ENCODE data around the gene ABLIM1. TPM values are rescaled to one million over a fixed set of nuclear protein-coding genes. Genes with fewer than 3 reads are reported as not detected.

The ABLIM1 gene
- total RNA-seq, 1 experiment from 2014 or later = 62.1 TPM

DNA sequence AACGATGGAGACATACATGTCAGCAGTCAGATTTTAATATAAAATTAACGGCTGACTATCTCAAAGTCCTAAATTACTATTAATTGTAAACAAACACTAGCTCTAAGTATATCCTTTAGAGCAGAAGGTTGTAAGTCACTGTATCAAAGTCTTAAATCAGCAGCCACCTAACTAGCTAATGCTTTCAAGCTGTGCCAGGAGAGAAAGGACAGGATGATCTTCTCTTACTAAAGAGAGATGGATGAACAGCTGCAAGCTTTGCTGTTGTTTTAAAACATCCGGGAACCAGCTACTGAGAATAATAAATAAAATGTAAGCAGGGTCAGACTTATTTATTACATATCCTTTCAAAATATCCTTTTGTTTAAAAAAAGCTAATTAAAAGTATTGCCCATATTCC lies 24.0 kb upstream of the ABLIM1 start:
- Mint-ChIP-seq H3K9me3 (no peaks in the 10 kb centered on the region), H3K4me3 (no peak overlapping the region), H3K4me1 (0 out of 2 replicates have a peak, but pooled peaks cover 4% of the 10 kb centered on the region), H3K36me3 (no peaks in the 10 kb centered on the region), H3K27ac (no peak overlapping the region), H3K27me3 (ENCODE audit: low read depth) (no peaks in the 10 kb centered on the region)
- POLR2A ChIA-PET = no interaction called here
- no peak for ATAC-seq
- TF ChIP-seq PRRX2 (CRISPR knock-in tag; IDR thresholded peaks at IDR 0.05) = no peak
- CTCF ChIA-PET = interaction anchor here (0.5 to 1.5 kb wide), 2 partner anchors 12 to 211 kb away, joined by 3 to 7 read pairs; no protein-coding TSS in a partner anchor
- DNase-seq (ENCODE audit: low spot score) = no peak

DNA sequence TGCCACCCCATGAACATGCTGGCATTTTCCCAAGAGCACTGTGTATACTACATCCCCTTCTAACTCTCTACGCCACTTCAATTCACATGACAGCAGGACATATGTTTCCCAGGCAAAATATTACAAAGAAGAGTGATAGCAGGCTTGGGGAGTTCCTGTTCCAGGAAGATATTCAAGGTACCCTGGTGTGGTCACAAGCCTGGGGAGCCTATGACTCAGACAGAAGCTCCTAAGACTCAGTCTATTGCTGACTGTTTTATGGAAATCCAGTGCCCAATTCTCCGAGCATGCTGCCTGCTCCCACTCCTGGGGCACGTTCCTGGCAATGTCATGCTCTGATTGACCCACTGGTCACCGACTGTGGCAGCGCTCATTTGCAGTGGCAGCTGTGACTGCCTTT lies 23.5 kb upstream of the ABLIM1 start:
- Mint-ChIP-seq H3K27ac (no peak overlapping the region), H3K4me1 (no peaks in the 10 kb centered on the region), H3K27me3 (ENCODE audit: low read depth) (no peaks in the 10 kb centered on the region; the same call in 1 of the 2 replicates), H3K4me3 (no peak overlapping the region), H3K9me3 (no peaks in the 10 kb centered on the region), H3K36me3 (no peaks in the 10 kb centered on the region)
- no peak for DNase-seq (ENCODE audit: low spot score)
- TF ChIP-seq GRHL2 (CRISPR knock-in tag; IDR thresholded peaks at IDR 0.05; ENCODE audit: insufficient replicate concordance, severe bottlenecking) = no peak
- no peak for TF ChIP-seq ZNF416 (CRISPR knock-in tag; IDR thresholded peaks at IDR 0.05)
- no peak for TF ChIP-seq CBFB (CRISPR knock-in tag; IDR thresholded peaks at IDR 0.05; ENCODE audit: low read depth)
- TF ChIP-seq TCF7 (CRISPR knock-in tag; IDR thresholded peaks at IDR 0.05; ENCODE audit: low read depth) = no peak
- TF ChIP-seq KAT7 (CRISPR knock-in tag; IDR thresholded peaks at IDR 0.05; ENCODE audit: borderline replicate concordance) = no peak
- TF ChIP-seq, protein P1, sequence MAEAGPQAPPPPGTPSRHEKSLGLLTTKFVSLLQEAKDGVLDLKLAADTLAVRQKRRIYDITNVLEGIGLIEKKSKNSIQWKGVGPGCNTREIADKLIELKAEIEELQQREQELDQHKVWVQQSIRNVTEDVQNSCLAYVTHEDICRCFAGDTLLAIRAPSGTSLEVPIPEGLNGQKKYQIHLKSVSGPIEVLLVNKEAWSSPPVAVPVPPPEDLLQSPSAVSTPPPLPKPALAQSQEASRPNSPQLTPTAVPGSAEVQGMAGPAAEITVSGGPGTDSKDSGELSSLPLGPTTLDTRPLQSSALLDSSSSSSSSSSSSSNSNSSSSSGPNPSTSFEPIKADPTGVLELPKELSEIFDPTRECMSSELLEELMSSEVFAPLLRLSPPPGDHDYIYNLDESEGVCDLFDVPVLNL (CRISPR knock-in tag; IDR thresholded peaks at IDR 0.05; ENCODE audit: borderline replicate concordance, low read depth) = no peak
- no peak for TF ChIP-seq MXD4 (CRISPR knock-in tag; IDR thresholded peaks at IDR 0.05; ENCODE audit: borderline replicate concordance)
- TF ChIP-seq, protein P2, sequence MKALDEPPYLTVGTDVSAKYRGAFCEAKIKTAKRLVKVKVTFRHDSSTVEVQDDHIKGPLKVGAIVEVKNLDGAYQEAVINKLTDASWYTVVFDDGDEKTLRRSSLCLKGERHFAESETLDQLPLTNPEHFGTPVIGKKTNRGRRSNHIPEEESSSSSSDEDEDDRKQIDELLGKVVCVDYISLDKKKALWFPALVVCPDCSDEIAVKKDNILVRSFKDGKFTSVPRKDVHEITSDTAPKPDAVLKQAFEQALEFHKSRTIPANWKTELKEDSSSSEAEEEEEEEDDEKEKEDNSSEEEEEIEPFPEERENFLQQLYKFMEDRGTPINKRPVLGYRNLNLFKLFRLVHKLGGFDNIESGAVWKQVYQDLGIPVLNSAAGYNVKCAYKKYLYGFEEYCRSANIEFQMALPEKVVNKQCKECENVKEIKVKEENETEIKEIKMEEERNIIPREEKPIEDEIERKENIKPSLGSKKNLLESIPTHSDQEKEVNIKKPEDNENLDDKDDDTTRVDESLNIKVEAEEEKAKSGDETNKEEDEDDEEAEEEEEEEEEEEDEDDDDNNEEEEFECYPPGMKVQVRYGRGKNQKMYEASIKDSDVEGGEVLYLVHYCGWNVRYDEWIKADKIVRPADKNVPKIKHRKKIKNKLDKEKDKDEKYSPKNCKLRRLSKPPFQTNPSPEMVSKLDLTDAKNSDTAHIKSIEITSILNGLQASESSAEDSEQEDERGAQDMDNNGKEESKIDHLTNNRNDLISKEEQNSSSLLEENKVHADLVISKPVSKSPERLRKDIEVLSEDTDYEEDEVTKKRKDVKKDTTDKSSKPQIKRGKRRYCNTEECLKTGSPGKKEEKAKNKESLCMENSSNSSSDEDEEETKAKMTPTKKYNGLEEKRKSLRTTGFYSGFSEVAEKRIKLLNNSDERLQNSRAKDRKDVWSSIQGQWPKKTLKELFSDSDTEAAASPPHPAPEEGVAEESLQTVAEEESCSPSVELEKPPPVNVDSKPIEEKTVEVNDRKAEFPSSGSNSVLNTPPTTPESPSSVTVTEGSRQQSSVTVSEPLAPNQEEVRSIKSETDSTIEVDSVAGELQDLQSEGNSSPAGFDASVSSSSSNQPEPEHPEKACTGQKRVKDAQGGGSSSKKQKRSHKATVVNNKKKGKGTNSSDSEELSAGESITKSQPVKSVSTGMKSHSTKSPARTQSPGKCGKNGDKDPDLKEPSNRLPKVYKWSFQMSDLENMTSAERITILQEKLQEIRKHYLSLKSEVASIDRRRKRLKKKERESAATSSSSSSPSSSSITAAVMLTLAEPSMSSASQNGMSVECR (CRISPR knock-in tag; IDR thresholded peaks at IDR 0.05; ENCODE audit: borderline replicate concordance) = no peak
- ChIA-PET POLR2A (no interaction called here), CTCF (interaction anchor here (0.5 to 1.5 kb wide), 2 partner anchors 13 to 210 kb away, joined by 3 to 7 read pairs; no protein-coding TSS in a partner anchor)
- ATAC-seq = no peak; the same call in 1 of the 2 replicates

DNA sequence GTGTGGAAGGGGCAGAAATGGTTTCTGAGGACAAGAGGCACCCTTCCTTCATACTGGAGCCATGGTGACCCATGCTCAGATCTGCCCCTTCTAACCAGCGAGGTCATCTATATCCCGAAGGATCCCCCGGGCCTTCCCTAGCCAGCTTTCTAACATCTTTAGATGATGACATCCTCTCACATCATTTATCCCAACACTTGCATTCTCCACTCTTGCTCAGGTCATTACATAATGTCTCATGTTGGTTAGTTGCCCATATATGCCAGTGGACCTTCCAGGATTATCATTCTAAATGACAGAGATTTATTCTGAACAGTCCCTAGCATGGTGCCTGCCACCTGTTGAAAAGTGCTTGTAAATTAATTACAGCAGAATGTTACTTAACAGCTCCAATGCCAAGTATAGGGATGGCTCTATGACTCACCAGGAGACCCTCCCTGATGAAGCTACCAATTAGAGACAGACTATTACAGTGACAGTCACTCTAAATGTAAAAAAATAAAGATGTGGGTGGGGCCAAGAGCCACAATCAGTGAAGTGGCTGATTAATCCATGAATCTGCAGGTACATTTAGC lies 22.6 kb upstream of the ABLIM1 start:
- Mint-ChIP-seq H3K9me3 (no peaks in the 10 kb centered on the region), H3K4me1 (no peaks in the 10 kb centered on the region)
- no peak for ATAC-seq
- TF ChIP-seq GTF2I (CRISPR knock-in tag; conservative IDR thresholded peaks at IDR 0.05) (no peak), TCF7 (CRISPR knock-in tag; IDR thresholded peaks at IDR 0.05; ENCODE audit: low read depth) (no peak), ZNF232 (CRISPR knock-in tag; IDR thresholded peaks at IDR 0.05) (no peak), NFYB (CRISPR knock-in tag; conservative IDR thresholded peaks at IDR 0.05; ENCODE audit: low read depth) (no peak), FOXJ3 (CRISPR knock-in tag; IDR thresholded peaks at IDR 0.05; ENCODE audit: borderline replicate concordance) (no peak)
- TF ChIP-seq, protein P3, sequence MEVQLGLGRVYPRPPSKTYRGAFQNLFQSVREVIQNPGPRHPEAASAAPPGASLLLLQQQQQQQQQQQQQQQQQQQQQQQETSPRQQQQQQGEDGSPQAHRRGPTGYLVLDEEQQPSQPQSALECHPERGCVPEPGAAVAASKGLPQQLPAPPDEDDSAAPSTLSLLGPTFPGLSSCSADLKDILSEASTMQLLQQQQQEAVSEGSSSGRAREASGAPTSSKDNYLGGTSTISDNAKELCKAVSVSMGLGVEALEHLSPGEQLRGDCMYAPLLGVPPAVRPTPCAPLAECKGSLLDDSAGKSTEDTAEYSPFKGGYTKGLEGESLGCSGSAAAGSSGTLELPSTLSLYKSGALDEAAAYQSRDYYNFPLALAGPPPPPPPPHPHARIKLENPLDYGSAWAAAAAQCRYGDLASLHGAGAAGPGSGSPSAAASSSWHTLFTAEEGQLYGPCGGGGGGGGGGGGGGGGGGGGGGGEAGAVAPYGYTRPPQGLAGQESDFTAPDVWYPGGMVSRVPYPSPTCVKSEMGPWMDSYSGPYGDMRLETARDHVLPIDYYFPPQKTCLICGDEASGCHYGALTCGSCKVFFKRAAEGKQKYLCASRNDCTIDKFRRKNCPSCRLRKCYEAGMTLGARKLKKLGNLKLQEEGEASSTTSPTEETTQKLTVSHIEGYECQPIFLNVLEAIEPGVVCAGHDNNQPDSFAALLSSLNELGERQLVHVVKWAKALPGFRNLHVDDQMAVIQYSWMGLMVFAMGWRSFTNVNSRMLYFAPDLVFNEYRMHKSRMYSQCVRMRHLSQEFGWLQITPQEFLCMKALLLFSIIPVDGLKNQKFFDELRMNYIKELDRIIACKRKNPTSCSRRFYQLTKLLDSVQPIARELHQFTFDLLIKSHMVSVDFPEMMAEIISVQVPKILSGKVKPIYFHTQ (CRISPR knock-in tag; IDR thresholded peaks at IDR 0.05) = no peak
- TF ChIP-seq, protein P4, sequence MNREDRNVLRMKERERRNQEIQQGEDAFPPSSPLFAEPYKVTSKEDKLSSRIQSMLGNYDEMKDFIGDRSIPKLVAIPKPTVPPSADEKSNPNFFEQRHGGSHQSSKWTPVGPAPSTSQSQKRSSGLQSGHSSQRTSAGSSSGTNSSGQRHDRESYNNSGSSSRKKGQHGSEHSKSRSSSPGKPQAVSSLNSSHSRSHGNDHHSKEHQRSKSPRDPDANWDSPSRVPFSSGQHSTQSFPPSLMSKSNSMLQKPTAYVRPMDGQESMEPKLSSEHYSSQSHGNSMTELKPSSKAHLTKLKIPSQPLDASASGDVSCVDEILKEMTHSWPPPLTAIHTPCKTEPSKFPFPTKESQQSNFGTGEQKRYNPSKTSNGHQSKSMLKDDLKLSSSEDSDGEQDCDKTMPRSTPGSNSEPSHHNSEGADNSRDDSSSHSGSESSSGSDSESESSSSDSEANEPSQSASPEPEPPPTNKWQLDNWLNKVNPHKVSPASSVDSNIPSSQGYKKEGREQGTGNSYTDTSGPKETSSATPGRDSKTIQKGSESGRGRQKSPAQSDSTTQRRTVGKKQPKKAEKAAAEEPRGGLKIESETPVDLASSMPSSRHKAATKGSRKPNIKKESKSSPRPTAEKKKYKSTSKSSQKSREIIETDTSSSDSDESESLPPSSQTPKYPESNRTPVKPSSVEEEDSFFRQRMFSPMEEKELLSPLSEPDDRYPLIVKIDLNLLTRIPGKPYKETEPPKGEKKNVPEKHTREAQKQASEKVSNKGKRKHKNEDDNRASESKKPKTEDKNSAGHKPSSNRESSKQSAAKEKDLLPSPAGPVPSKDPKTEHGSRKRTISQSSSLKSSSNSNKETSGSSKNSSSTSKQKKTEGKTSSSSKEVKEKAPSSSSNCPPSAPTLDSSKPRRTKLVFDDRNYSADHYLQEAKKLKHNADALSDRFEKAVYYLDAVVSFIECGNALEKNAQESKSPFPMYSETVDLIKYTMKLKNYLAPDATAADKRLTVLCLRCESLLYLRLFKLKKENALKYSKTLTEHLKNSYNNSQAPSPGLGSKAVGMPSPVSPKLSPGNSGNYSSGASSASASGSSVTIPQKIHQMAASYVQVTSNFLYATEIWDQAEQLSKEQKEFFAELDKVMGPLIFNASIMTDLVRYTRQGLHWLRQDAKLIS (CRISPR knock-in tag; IDR thresholded peaks at IDR 0.05; ENCODE audit: borderline replicate concordance) = no peak
- TF ChIP-seq, protein P5, sequence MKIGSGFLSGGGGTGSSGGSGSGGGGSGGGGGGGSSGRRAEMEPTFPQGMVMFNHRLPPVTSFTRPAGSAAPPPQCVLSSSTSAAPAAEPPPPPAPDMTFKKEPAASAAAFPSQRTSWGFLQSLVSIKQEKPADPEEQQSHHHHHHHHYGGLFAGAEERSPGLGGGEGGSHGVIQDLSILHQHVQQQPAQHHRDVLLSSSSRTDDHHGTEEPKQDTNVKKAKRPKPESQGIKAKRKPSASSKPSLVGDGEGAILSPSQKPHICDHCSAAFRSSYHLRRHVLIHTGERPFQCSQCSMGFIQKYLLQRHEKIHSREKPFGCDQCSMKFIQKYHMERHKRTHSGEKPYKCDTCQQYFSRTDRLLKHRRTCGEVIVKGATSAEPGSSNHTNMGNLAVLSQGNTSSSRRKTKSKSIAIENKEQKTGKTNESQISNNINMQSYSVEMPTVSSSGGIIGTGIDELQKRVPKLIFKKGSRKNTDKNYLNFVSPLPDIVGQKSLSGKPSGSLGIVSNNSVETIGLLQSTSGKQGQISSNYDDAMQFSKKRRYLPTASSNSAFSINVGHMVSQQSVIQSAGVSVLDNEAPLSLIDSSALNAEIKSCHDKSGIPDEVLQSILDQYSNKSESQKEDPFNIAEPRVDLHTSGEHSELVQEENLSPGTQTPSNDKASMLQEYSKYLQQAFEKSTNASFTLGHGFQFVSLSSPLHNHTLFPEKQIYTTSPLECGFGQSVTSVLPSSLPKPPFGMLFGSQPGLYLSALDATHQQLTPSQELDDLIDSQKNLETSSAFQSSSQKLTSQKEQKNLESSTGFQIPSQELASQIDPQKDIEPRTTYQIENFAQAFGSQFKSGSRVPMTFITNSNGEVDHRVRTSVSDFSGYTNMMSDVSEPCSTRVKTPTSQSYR (CRISPR knock-in tag; IDR thresholded peaks at IDR 0.05) = no peak

More for the DNA sequence above, 22.6 kb upstream of the ABLIM1 start:
- Mint-ChIP-seq H3K4me3 (no peak overlapping the region), H3K27ac (no peak overlapping the region), H3K36me3 (no peaks in the 10 kb centered on the region), H3K27me3 (ENCODE audit: low read depth) (no peaks in the 10 kb centered on the region; the same call in 1 of the 2 replicates)
- POLR2A ChIA-PET = no interaction called here
- CTCF ChIA-PET = no interaction called here
- DNase-seq (ENCODE audit: low spot score) = no peak
